AML-193 (cell line): ENCODE data around the gene DNMT3L.
"Not testable (repeated sequence)": the region's sequence is repeated elsewhere in the genome, so short reads cannot be mapped to it uniquely, and the experiment has no call there.

Source experiments
- DNase-seq, 2 experiments: peaks; one replicate each; lab custom pipeline; 2025; lab: John Stamatoyannopoulos, UW

The DNMT3L gene

GRCh38 chr21:44247904-44248303 lies 13.8 kb downstream of the DNMT3L start:
- not testable (repeated sequence) for DNase-seq

- not testable (repeated sequence) for DNase-seq
Observed at GRCh38 chr21:44243980-44244379, 17.7 kb downstream of the DNMT3L start.

- DNase-seq = not testable (repeated sequence)
Observed at GRCh38 chr21:44241281-44241680, 20.4 kb downstream of the DNMT3L start.

GRCh38 chr21:44240842-44241241 lies 20.9 kb downstream of the DNMT3L start, which contains the start of gene ICOSLG:
Gene ICOSLG (minus strand): TSS chr21:44240943. CDS start chr21:44240817, 126 bp downstream.
- not testable (repeated sequence) for DNase-seq

- DNase-seq = not testable (repeated sequence)
Observed at GRCh38 chr21:44240353-44240752, 21.3 kb downstream of the DNMT3L start.

- not testable (repeated sequence) for DNase-seq
Observed at GRCh38 chr21:44229561-44229960, 32.1 kb downstream of the DNMT3L start.

- DNase-seq = not testable (repeated sequence)
Observed at GRCh38 chr21:44228109-44228508, 33.6 kb downstream of the DNMT3L start.

- DNase-seq = not testable (repeated sequence)
Observed at GRCh38 chr21:44227614-44228013, 34.1 kb downstream of the DNMT3L start.

- DNase-seq = not testable (repeated sequence)
Observed at GRCh38 chr21:44225605-44226004, 36.1 kb downstream of the DNMT3L start.

- not testable (repeated sequence) for DNase-seq
Observed at GRCh38 chr21:44223334-44223733, 38.4 kb downstream of the DNMT3L start.

GRCh38 chr21:44220674-44221073 lies 41.0 kb downstream of the DNMT3L start:
- DNase-seq = not testable (repeated sequence)

GRCh38 chr21:44218461-44218860 lies 43.2 kb downstream of the DNMT3L start:
- DNase-seq = not testable (repeated sequence)

GRCh38 chr21:44211978-44212377 lies 49.7 kb downstream of the DNMT3L start:
- not testable (repeated sequence) for DNase-seq

GRCh38 chr21:44211574-44211973 lies 50.1 kb downstream of the DNMT3L start:
- DNase-seq = not testable (repeated sequence)

GRCh38 chr21:44207860-44208646 lies 53.6 kb downstream of the DNMT3L start:
- DNase-seq = not testable (repeated sequence)

- not testable (repeated sequence) for DNase-seq
Observed at GRCh38 chr21:44206698-44207676, 54.7 kb downstream of the DNMT3L start.

- DNase-seq = not testable (repeated sequence)
Observed at GRCh38 chr21:44206187-44206586, 55.5 kb downstream of the DNMT3L start.

GRCh38 chr21:44202590-44203299 lies 59.0 kb downstream of the DNMT3L start:
- DNase-seq = not testable (repeated sequence)

- DNase-seq = not testable (repeated sequence)
Observed at GRCh38 chr21:44199997-44200396, 61.7 kb downstream of the DNMT3L start.

GRCh38 chr21:44199448-44199847 lies 62.2 kb downstream of the DNMT3L start:
- DNase-seq = no peak

- DNase-seq = not testable (repeated sequence)
Observed at GRCh38 chr21:44197156-44197516, 64.6 kb downstream of the DNMT3L start.
